ENCODE results near the gene KIF5C. TPM values are rescaled to one million over a fixed set of nuclear protein-coding genes. Genes with fewer than 3 reads are reported as not detected.

Gene KIF5C

Small RNAs within 50 kb of the gene (small RNA-seq; reads per million reads assigned to genes)
- gene RNU2-9P (ENCODE audit: insufficient read depth) = not detected
- gene UBBP3 (ENCODE audit: insufficient read depth) = not detected
